ENCODE data around the gene BANF1. TPM values are rescaled to one million over a fixed set of nuclear protein-coding genes. Genes with fewer than 3 reads are reported as not detected.

Gene BANF1
- total RNA-seq, 2 experiments from 2014 or later: 267 to 311 TPM

GRCh38 chr11:65972116-65972515 is 30.2 kb upstream of the BANF1 start:
- ChIA-PET CTCF (interaction anchor here (1.4 to 1.7 kb wide), 3 partner anchors 16 to 72 kb away, joined by 3 to 4 read pairs (median 4); no protein-coding TSS in a partner anchor), POLR2A (interaction anchor here (1.0 to 1.4 kb wide), 2 partner anchors 9 to 88 kb away, joined by 3 to 7 read pairs; no protein-coding TSS in a partner anchor)
- ATAC-seq (no peak), DNase-seq (no peak)
- H3K36me3 Mint-ChIP-seq (ENCODE audit: low read depth): peaks cover 42% of the 10 kb centered on the region
- no peaks in the 10 kb centered on the region for H3K4me1 Mint-ChIP-seq (ENCODE audit: low read depth)
- H3K4me3 Mint-ChIP-seq: no peak overlapping the region
- intact Hi-C loops (cut with micrococcal nuclease): no loop called here
- no peak for TF ChIP-seq CTCF (IDR thresholded peaks at IDR 0.05)
- no peak overlapping the region for H3K27ac Mint-ChIP-seq
- H3K27me3 Mint-ChIP-seq: no peaks in the 10 kb centered on the region
- no peaks in the 10 kb centered on the region for H3K9me3 Mint-ChIP-seq

- DNase-seq (no peak), ATAC-seq (no peak)
- H3K4me1 Mint-ChIP-seq (ENCODE audit: low read depth): no peaks in the 10 kb centered on the region
- CTCF ChIA-PET: interaction anchor here (1.4 kb wide), 1 partner anchor 15 kb away, joined by 3 read pairs; no protein-coding TSS in a partner anchor
- no peaks in the 10 kb centered on the region for H3K9me3 Mint-ChIP-seq
- POLR2A ChIA-PET: no interaction called here
- intact Hi-C loops (cut with micrococcal nuclease): no loop called here
- TF ChIP-seq CTCF (IDR thresholded peaks at IDR 0.05): no peak
- no peaks in the 10 kb centered on the region for H3K27me3 Mint-ChIP-seq
- no peak overlapping the region for H3K27ac Mint-ChIP-seq
- no peak overlapping the region for H3K4me3 Mint-ChIP-seq
- peaks cover 37% of the 10 kb centered on the region for H3K36me3 Mint-ChIP-seq (ENCODE audit: low read depth)
These were observed 28.7 kb upstream of the BANF1 start for GRCh38 chr11:65973439-65974110.

GRCh38 chr11:65975771-65976170 is 26.5 kb upstream of the BANF1 start:
- intact Hi-C loops (cut with micrococcal nuclease): no loop called here
- Mint-ChIP-seq H3K27ac (peak overlapping the region; percentile 54), H3K4me1 (ENCODE audit: low read depth) (no peaks in the 10 kb centered on the region), H3K4me3 (no peak overlapping the region), H3K9me3 (no peaks in the 10 kb centered on the region), H3K36me3 (ENCODE audit: low read depth) (peaks cover 33% of the 10 kb centered on the region), H3K27me3 (no peaks in the 10 kb centered on the region)
- DNase-seq (no peak), ATAC-seq (no peak)
- ChIA-PET CTCF (interaction anchor here (1.4 kb wide), 1 partner anchor 91 kb away, joined by 5 read pairs; no protein-coding TSS in a partner anchor), POLR2A (interaction anchor here (0.6 to 1.2 kb wide), 4 partner anchors 11 to 264 kb away, joined by 3 to 4 read pairs (median 3); partner anchors contain the start of gene CCDC85B)
- no peak for TF ChIP-seq CTCF (IDR thresholded peaks at IDR 0.05)

- CTCF ChIA-PET: interaction anchor here (1.4 kb wide), 1 partner anchor 92 kb away, joined by 5 read pairs; no protein-coding TSS in a partner anchor
- POLR2A ChIA-PET: interaction anchor here (1.0 to 1.5 kb wide), 3 partner anchors 14 to 117 kb away, joined by 3 read pairs; partner anchors contain the start of gene CCDC85B
- TF ChIP-seq CTCF (IDR thresholded peaks at IDR 0.05): no peak
- intact Hi-C loops (cut with micrococcal nuclease): no loop called here
- DNase-seq (no peak), ATAC-seq (no peak)
- Mint-ChIP-seq H3K4me3 (no peak overlapping the region), H3K27me3 (no peaks in the 10 kb centered on the region), H3K36me3 (ENCODE audit: low read depth) (peaks cover 33% of the 10 kb centered on the region), H3K9me3 (no peaks in the 10 kb centered on the region), H3K27ac (no peak overlapping the region), H3K4me1 (ENCODE audit: low read depth) (no peaks in the 10 kb centered on the region)
These were observed 25.8 kb upstream of the BANF1 start for GRCh38 chr11:65976216-65977176.
